GM11168 (cell line): ENCODE data around the gene WFDC10A.
"Not testable (repeated sequence)": the region's sequence is repeated elsewhere in the genome, so short reads cannot be mapped to it uniquely, and the experiment has no call there.

Source experiments
- in situ Hi-C: fragments of 300-500 bp; cut with MboI; formaldehyde crosslinking; loops from one replicate; pipeline ENCODE4 v1.12.0; 2022; ENCODE audit warnings: low sequenced_read_pairs; ENCODE audit not compliant: unreplicated experiment

Gene WFDC10A

DNA sequence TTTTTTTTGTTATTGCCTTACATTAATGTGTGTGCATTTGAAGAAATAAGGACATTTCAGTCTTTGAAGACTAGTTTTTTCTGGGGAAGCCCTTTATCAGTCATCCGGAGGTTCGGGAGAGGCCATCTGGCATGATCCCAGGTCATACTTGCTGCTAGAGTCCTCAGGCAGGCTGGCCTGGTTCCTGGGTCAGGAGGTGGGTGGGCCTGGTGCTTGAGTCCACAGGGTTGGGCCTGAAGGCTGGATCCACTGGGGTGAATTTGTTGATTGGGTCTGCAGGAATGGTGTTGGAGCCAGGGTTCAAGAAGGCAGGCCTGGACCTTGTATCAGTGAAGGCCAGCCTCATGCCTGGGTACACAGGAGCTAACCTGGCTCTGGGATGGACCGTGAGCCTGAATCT lies 17.3 kb downstream of the WFDC10A start:
- in situ Hi-C loops, result no loop called here

DNA sequence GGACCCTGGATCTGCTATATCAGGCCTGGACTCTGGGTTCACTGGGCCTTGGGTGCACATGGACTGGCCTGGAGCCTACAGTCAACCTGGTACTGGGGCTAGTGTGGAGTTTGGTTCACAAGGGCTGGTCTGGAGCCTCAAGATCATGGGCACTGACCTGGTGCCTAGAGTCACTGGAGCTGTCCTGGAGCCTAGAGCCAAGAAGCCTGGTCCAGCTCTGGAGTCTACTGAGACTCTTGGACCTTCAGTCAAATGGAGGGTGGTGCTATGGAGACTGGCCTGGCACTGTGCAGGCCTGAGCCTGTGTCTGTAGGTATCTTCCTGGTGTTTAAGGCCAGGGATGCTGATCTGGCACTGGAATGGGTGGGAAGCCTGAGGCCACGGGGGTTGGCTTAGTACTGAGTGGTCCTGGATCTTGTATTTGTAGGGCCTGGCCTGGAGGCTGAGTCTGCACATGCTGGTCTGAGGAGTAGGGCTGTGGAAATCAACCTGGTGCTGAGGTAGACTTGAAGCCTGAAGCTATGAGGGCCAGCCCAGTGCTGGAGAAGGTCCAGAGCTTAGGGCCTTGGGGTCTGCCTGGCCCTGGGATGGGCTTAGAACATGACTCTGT lies 18.0 kb downstream of the WFDC10A start:
- in situ Hi-C loops, result no loop called here

DNA sequence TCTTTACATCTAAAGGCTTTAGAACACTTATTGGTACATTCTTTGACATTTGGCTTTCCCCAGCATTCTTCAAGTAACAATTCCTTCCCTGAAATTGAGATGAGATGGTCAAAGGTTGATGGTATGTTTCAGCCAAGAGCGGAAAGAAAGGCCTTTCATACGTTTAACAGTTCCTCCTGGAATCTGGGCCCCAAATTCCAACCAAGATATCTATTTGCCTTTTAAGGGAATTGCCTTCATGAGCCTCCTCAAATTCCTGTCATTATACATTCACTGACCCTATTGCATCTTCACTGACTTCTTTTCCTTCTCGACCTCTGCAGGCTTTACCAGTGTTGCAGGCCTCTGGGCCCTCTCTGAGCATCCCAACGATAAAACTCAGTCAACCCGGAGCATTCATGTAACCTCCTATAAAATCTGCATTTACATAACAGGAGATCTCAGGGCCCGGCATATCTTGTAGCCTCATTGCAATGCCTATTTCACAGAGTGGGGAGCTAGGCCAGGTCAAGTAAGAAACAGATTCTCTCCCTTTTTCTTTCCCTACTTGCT lies 19.8 kb downstream of the WFDC10A start:
- in situ Hi-C loops, result no loop called here

DNA sequence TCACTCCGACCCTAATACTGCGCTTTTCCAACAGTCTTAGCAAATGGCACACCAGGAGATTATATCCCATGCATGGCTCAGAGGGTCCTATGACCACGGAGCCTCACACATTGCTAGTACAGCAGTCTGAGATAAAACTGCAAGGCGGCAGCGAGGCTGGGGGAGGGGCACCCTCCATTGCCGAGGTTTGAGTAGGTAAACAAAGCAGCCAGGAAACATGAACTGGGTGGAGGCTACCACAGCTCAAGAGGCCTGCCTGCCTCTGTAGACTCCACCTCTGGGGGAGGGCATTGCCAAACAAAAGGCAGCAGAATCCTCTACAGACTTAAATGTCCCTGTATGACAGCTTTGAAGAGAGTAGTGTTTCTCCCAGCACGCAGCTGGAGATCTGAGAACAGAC lies 22.2 kb downstream of the WFDC10A start:
- in situ Hi-C loops, result not testable (repeated sequence)

DNA sequence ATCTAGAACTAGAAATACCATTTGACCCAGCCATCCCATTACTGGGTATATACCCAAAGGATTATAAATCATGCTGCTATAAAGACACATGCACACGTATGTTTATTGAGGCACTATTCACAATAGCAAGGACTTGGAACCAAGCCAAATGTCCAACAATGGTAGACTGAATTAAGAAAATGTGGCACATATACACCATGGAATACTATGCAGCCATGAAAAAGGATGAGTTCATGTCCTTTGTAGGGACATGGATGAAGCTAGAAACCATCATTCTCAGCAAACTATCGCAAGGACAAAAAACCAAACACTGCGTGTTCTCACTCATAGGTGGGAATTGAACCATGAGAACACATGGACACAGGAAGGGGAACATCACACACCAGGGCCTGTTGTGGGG lies 27.5 kb downstream of the WFDC10A start:
- in situ Hi-C loops, result not testable (repeated sequence)

DNA sequence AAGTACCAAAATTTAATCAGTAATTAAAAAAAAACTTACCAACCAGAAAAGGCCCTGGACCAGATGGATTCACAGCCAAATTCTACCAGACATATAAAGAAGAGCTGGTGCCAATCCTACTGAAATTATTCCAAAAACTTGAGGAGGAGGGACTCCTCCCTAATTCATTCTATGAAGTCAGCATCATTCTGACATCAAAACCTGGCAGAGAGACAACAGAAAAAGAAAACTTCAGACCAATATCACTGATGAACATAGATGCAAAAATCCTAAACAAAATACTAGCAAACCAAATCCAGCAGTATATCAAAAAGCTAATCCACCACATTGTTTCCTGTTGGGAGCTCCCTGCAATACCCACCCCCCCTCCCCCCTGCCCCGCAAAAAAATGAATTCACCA lies 40.6 kb downstream of the WFDC10A start, which contains the start of gene WFDC11:
Gene WFDC11, minus strand, starts transcription at position 101 of the 400 bp plus-strand sequence. CDS start 19,639 bp downstream, outside the sequence.
- in situ Hi-C loops, result no loop called here

DNA sequence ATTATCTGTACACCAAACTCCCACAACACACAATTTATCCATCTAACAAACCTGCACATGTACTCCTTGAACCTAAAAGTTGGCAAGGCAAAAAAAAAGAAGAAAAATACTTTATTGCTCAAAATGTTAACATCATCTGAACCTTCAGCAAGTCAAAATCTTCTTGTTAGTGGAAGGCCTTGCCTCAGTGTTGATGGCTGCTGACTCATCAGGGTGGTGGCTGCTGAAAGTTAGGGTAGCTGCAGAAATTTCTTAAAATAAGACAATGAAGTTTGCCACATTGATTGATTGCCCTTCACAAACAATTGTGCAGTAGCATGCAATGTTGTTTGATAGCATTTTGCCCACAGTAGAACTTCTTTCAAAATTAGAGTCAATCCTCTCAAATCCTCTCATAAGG lies 43.2 kb downstream of the WFDC10A start:
- in situ Hi-C loops, result no loop called here

DNA sequence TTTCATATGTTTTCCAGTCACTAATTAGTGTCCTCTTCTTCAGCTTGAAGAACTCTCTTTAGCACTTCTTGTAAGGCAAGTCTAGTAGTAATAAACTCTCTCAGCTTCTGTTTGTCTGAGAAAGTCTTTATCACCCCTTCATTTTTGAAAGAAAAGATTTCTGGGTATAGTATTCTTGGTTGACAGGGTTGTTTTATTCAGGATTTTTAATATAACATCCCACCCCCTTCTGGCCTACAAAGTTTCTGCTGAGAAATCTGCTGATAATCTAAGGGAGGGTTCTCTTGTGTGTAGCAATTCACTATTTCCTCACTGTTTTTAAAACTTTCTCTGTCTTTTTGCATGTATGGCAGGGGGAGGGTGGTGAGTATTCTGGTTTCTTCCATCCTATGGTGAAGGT lies 50.1 kb downstream of the WFDC10A start:
- in situ Hi-C loops, result no loop called here
